Skeletal muscle tissue (tissue), 4 donors: Measurements from ENCODE around the gene DUSP22. TPM values are rescaled to one million over a fixed set of nuclear protein-coding genes. Genes with fewer than 3 reads are reported as not detected.

Experiments
- H3K27ac ChIP-seq: one replicate; pipeline ENCODE4 v1.7.0; 2013; ENCODE audit warnings: mild to moderate bottlenecking, low read depth, low read length, inconsistent platforms
- H3K27me3 ChIP-seq, 3 donors: one replicate each; pipeline ENCODE4 v1.7.0; 2013; ENCODE audit warnings: low read length in 3 of 3; ENCODE audit not compliant: control insufficient read depth in 3 of 3, insufficient read depth in 3 of 3
- H3K36me3 ChIP-seq, 3 donors: one replicate each; pipeline ENCODE4 v1.7.0; 2013; ENCODE audit warnings: low read length in 3 of 3; ENCODE audit not compliant: control insufficient read depth in 3 of 3, insufficient read depth in 3 of 3
- H3K4me1 ChIP-seq, 3 donors: one replicate each; pipeline ENCODE4 v1.7.0; 2013; ENCODE audit warnings: low read length in 3 of 3, mild to moderate bottlenecking in 3 of 3; ENCODE audit not compliant: control insufficient read depth in 3 of 3, insufficient read depth in 3 of 3
- H3K4me3 ChIP-seq, 3 donors: one replicate each; pipeline ENCODE4 v1.7.0; 2013; ENCODE audit warnings: low read length in 3 of 3
- H3K9ac ChIP-seq, 3 donors: one replicate each; pipeline ENCODE4 v1.7.0; 2013; ENCODE audit warnings: low read length in 3 of 3, mild to moderate bottlenecking in 3 of 3, moderate library complexity in 2 of 3, low read depth in 1 of 3
- H3K9me3 ChIP-seq, 3 donors: one replicate each; pipeline ENCODE4 v1.7.0; 2013; ENCODE audit warnings: low read length in 3 of 3; ENCODE audit not compliant: control insufficient read depth in 3 of 3
- total RNA-seq: library from RNA; depleted of rRNA; stranded (reverse); fragments of >200 nt; gene quantifications from one replicate; pipeline ENCODE4 v1.2.3, GENCODE V29; 2014
- donor health status: Osteomylitis.

DUSP22 gene
- total RNA-seq, 1 donor from 2014 or later = 17.7 TPM

GRCh38 chr6:343226-343935 lies 51.1 kb downstream of the DUSP22 start:
- H3K4me1 ChIP-seq = peaks cover 12 to 29% (median 28%) of the 10 kb centered on the region in 3 donors
- H3K9ac ChIP-seq = peak overlapping the region in 1 of 3 donors; percentile 35
- no peaks in the 10 kb centered on the region for H3K27me3 ChIP-seq
- no peak overlapping the region for H3K27ac ChIP-seq
- peaks cover 8 to 10% (median 8%) of the 10 kb centered on the region in 3 donors for H3K36me3 ChIP-seq
- H3K9me3 ChIP-seq = no peaks in the 10 kb centered on the region
- H3K4me3 ChIP-seq = no peak overlapping the region

- Histone ChIP-seq H3K4me1 (peaks cover 12 to 29% (median 24%) of the 10 kb centered on the region in 3 donors), H3K27me3 (no peaks in the 10 kb centered on the region), H3K4me3 (no peak overlapping the region), H3K9me3 (no peaks in the 10 kb centered on the region), H3K36me3 (peaks cover 13 to 18% (median 14%) of the 10 kb centered on the region in 3 donors), H3K27ac (no peak overlapping the region), H3K9ac (peak overlapping the region in 1 of 3 donors; percentile 35)
Observed at GRCh38 chr6:343960-344815, 51.9 kb downstream of the DUSP22 start.

- Histone ChIP-seq H3K4me1 (peaks cover 12 to 29% (median 24%) of the 10 kb centered on the region in 3 donors), H3K27me3 (no peaks in the 10 kb centered on the region), H3K4me3 (no peak overlapping the region), H3K9me3 (no peaks in the 10 kb centered on the region), H3K27ac (no peak overlapping the region), H3K36me3 (peaks cover 13 to 21% (median 19%) of the 10 kb centered on the region in 3 donors), H3K9ac (no peak overlapping the region)
Observed at GRCh38 chr6:344816-345340, 52.6 kb downstream of the DUSP22 start.

- Histone ChIP-seq H3K9ac (no peak overlapping the region), H3K36me3 (peaks cover 13 to 25% (median 19%) of the 10 kb centered on the region in 3 donors), H3K4me1 (peaks cover 12 to 25% (median 24%) of the 10 kb centered on the region in 3 donors), H3K9me3 (no peaks in the 10 kb centered on the region), H3K4me3 (no peak overlapping the region), H3K27me3 (no peaks in the 10 kb centered on the region), H3K27ac (no peak overlapping the region)
Observed at GRCh38 chr6:345747-346385, 53.6 kb downstream of the DUSP22 start.

- peaks cover 13 to 28% (median 19%) of the 10 kb centered on the region in 3 donors for H3K36me3 ChIP-seq
- H3K4me1 ChIP-seq = peaks cover 12 to 24% (median 20%) of the 10 kb centered on the region in 3 donors
- no peak overlapping the region for H3K27ac ChIP-seq
- H3K27me3 ChIP-seq = no peaks in the 10 kb centered on the region
- H3K9ac ChIP-seq = no peak overlapping the region
- H3K9me3 ChIP-seq = no peaks in the 10 kb centered on the region
- no peak overlapping the region for H3K4me3 ChIP-seq
Observed at GRCh38 chr6:346386-347030, 54.2 kb downstream of the DUSP22 start.

- Histone ChIP-seq H3K9ac (no peak overlapping the region), H3K27ac (no peak overlapping the region), H3K36me3 (peaks cover 16 to 34% (median 19%) of the 10 kb centered on the region in 3 donors), H3K27me3 (no peaks in the 10 kb centered on the region), H3K4me1 (peaks cover 5 to 17% (median 13%) of the 10 kb centered on the region in 3 donors), H3K9me3 (no peaks in the 10 kb centered on the region), H3K4me3 (no peak overlapping the region)
Observed at GRCh38 chr6:347232-347631, 54.9 kb downstream of the DUSP22 start.

- peaks cover 16 to 34% (median 19%) of the 10 kb centered on the region in 3 donors for H3K36me3 ChIP-seq
- H3K27ac ChIP-seq = no peak overlapping the region
- H3K4me3 ChIP-seq = no peak overlapping the region
- no peaks in the 10 kb centered on the region for H3K27me3 ChIP-seq
- no peaks in the 10 kb centered on the region for H3K9me3 ChIP-seq
- H3K9ac ChIP-seq = no peak overlapping the region
- H3K4me1 ChIP-seq = peaks cover 0 to 7% (median 4%) of the 10 kb centered on the region in 3 donors
Observed at GRCh38 chr6:347951-348859, 55.9 kb downstream of the DUSP22 start.

GRCh38 chr6:348860-349396 lies 56.6 kb downstream of the DUSP22 start:
- no peaks in the 10 kb centered on the region for H3K9me3 ChIP-seq
- peaks cover 16 to 34% (median 19%) of the 10 kb centered on the region in 3 donors for H3K36me3 ChIP-seq
- no peak overlapping the region for H3K4me3 ChIP-seq
- no peak overlapping the region for H3K9ac ChIP-seq
- H3K27ac ChIP-seq = no peak overlapping the region
- no peaks in the 10 kb centered on the region for H3K4me1 ChIP-seq
- no peaks in the 10 kb centered on the region for H3K27me3 ChIP-seq
